Loucy (cell line): ENCODE data around the gene BLOC1S3.

ENCODE experiments used
- EZH2phosphoT487 ChIP-seq: fragments of 200-600 bp; IDR thresholded peaks from 2 replicates; pipeline ENCODE4 v1.6.1; 2018; ENCODE audit warnings: antibody characterized with exemption, mild to moderate bottlenecking, moderate library complexity, borderline replicate concordance
- TF ChIP-seq, protein P1 (sequence below): fragments of 200-600 bp; sonication (generic); conservative IDR thresholded peaks from 2 replicates; pipeline ENCODE4 v1.5.1; 2014; ENCODE audit warnings: mild to moderate bottlenecking, antibody characterized with exemption, low read length

GRCh38 chr19:45217193-45217956 is 38.8 kb downstream of the BLOC1S3 start:
- TF ChIP-seq, protein P1, sequence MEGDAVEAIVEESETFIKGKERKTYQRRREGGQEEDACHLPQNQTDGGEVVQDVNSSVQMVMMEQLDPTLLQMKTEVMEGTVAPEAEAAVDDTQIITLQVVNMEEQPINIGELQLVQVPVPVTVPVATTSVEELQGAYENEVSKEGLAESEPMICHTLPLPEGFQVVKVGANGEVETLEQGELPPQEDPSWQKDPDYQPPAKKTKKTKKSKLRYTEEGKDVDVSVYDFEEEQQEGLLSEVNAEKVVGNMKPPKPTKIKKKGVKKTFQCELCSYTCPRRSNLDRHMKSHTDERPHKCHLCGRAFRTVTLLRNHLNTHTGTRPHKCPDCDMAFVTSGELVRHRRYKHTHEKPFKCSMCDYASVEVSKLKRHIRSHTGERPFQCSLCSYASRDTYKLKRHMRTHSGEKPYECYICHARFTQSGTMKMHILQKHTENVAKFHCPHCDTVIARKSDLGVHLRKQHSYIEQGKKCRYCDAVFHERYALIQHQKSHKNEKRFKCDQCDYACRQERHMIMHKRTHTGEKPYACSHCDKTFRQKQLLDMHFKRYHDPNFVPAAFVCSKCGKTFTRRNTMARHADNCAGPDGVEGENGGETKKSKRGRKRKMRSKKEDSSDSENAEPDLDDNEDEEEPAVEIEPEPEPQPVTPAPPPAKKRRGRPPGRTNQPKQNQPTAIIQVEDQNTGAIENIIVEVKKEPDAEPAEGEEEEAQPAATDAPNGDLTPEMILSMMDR: no peak
- TF ChIP-seq EZH2phosphoT487: no peak
